Myocyte (in vitro differentiated cells): ENCODE measurements around the gene KAZALD1. TPM values are rescaled to one million over a fixed set of nuclear protein-coding genes. Genes with fewer than 3 reads are reported as not detected.
"Not testable (repeated sequence)": the region's sequence is repeated elsewhere in the genome, so short reads cannot be mapped to it uniquely, and the experiment has no call there.

Experiments
- DNase-seq: peaks from one replicate; pipeline ENCODE4 v3.0.0-alpha.2; 2012; ENCODE audit warnings: low read depth
- total RNA-seq: library from RNA; depleted of rRNA; stranded (reverse); fragments of >200 nt; gene quantifications from 2 replicates; pipeline ENCODE4 v1.2.3, GENCODE V29; 2014

The KAZALD1 gene
- total RNA-seq, 1 donor from 2014 or later, result 37.5 TPM

GRCh38 chr10:101029520-101030295 is 32.1 kb upstream of the KAZALD1 start:
- DNase-seq, result no peak

- DNase-seq, result no peak
Observed at GRCh38 chr10:101030496-101031127, 31.2 kb upstream of the KAZALD1 start.

- peak; percentile 92 for DNase-seq
Observed at GRCh38 chr10:101031128-101031795, 30.5 kb upstream of the KAZALD1 start, which contains the start of the genes PDZD7 and SFXN3. PDZD7 (minus strand) TSS chr10:101031129; CDS start chr10:101030219, 910 bp downstream. SFXN3 (plus strand) TSS chr10:101031234; CDS start chr10:101034695, 3,461 bp downstream.

DNA sequence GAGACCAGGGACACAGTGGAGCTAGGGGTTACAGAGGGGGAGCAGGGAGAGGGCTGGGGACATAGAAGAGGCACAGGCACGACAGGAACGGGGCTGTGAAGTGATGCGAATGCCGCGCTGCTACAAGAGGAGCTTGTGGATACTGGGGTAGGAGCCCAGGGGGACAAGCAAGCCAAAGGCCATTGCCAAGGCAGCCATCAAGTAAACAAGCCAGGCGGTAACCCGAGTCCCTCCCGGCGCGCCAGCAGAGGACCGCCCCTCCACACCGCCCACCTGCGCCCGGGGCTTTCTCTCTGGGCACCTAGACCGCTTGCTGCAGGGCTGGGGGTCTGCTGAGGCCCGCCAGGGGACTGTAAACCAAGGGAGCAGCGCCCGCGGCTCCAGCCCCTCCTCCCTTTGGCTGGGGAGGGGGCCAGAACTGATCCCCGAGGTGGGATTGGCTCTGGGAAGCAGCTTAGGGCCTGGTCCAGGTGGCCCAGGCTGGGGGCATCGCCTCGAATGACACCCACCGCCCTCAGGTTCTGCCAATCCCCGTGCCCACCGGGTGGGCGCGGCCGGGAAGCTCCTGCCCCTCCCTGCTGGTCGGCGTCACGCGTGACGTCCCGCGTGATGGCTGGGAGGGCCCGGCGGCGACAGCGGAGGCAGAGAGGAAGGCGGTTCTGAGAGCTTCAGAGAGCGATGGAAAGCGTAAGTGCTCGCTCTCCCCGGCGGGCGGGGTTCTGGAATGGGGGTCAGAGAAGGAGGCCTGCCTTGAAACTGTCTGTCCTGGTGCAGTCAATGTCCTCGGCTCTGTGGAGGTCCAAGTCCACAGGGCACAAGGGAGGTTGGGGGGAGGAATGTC is 29.8 kb upstream of the KAZALD1 start:
- DNase-seq, result peak; percentile 83

GRCh38 chr10:101032637-101033224 is 29.1 kb upstream of the KAZALD1 start:
- peak; percentile 89 for DNase-seq

GRCh38 chr10:101033276-101033675 is 28.5 kb upstream of the KAZALD1 start:
- DNase-seq, result no peak

- not testable (repeated sequence) for DNase-seq
Observed at GRCh38 chr10:101034404-101034803, 27.4 kb upstream of the KAZALD1 start.

GRCh38 chr10:101035314-101035713 is 26.5 kb upstream of the KAZALD1 start:
- no peak for DNase-seq

GRCh38 chr10:101035916-101036702 is 25.7 kb upstream of the KAZALD1 start:
- peak; percentile 81 for DNase-seq

DNA sequence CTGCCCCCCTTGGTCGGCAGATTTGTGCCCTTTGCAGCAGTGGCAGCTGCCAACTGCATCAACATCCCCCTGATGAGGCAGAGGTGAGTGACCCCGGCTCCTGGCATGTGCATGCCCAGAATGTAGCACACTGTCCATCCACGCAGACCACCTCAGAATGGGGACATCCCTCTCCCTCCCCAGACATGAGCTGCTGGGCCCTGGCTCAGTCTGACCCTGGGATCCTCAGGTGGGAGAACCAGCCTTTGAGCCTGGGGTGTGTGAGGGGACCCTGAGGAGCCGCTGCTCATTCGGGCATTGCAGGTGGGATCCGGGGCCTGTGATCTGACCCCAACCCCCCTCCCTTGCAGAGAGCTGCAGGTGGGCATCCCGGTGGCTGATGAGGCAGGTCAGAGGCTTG is 25.1 kb upstream of the KAZALD1 start:
- DNase-seq, result no peak

GRCh38 chr10:101038484-101038883 is 23.3 kb upstream of the KAZALD1 start:
- no peak for DNase-seq

- no peak for DNase-seq
Observed at GRCh38 chr10:101040061-101040460, 21.7 kb upstream of the KAZALD1 start.

DNA sequence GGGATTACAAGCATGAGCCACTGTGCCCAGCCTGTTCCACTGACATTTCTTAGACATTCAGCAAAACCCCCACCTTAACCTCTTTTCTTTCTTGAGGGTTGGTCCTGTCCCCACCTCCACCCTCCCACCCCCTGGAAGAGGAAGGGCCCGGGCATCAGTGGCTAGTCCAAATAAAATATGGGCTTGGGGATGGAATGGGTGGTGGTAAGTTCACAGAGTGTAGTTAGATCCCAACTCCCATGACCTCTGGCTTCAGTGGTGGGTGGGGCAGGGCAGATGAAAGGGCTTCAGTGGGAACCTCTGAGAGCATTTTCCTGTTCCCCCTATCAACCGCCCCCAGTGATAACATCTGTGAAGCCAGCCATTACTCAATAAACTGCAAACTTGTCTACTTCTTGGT is 20.9 kb upstream of the KAZALD1 start:
- DNase-seq, result no peak

- peak; percentile 90 for DNase-seq
Observed at GRCh38 chr10:101041252-101041761, 20.5 kb upstream of the KAZALD1 start.

- DNase-seq, result no peak
Observed at GRCh38 chr10:101042118-101042517, 19.7 kb upstream of the KAZALD1 start.

DNA sequence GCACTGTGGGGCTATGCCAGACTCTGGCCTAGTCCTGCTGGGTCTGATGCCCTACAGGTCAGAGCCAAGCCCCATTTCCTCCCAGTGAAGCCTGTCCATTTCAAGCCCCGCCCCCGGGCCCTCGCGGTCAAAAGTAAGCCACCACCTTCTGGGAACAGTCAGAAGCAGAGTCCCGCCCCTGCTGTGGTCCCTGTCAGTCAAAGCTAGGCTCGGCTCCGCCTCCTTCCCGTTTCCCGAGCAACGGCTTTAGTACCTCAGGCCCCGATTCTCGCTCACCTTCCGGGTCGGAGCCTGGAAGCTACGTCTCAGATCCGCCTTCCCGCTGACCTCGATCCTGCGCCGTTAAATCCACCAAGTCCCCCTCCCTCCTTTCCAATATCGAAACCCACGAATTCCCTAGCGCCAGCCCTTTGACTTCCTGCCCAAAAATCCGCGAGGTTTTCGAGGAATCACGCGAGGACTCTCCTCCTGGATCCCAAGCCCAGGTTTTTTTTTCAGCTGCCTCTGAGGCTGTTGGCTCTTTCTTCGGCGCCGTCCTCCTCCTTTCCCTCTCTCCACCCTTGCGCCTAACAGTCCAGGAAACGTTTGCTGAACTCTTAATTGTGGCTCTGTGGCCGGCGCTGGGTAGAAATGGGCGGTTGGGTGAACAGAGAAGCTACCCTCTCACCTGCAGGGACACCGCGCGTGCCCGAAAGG is 19.0 kb upstream of the KAZALD1 start:
- peak; percentile 97 for DNase-seq

DNA sequence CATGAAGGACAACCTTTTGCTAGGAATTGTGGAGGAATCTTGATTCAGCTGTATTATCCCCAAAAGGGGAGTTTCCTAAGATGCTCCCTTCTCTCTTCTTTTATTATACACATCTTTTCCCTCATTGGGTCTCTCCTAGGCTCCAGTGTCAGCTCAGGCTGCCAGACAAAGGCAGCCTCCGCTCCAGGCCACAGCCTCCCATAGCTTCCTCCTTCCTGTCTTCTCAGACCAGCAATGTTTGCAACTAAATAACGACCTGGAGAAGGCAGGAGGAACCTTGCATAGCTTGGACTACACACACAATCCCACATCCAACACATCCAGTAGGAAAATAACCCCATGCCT is 18.5 kb upstream of the KAZALD1 start:
- DNase-seq, result no peak

GRCh38 chr10:101044117-101044516 is 17.7 kb upstream of the KAZALD1 start:
- no peak for DNase-seq
